Inflammatory macrophage (primary cell): Measurements from ENCODE around the gene OR51Q1.

Experiments
- DNase-seq, 2 donors: peaks; one replicate each; pipeline ENCODE4 v3.0.0-alpha.2; 2020 to 2022
- total RNA-seq, 18 experiments: gene quantifications; one replicate each; lab custom pipeline; 2026; ENCODE audit warnings: mixed read lengths in 6 of 18, inconsistent platforms in 2 of 18; lab: John Stamatoyannopoulos, UW

The OR51Q1 gene
- total RNA-seq: 0 to 0.07 (median 0) reads per million in 18 experiments

- DNase-seq: no peak
Observed at GRCh38 chr11:5421811-5422210, at the start of gene OR51Q1. Gene OR51Q1 (plus strand): TSS chr11:5422111. CDS start chr11:5422201, 90 bp downstream.

- DNase-seq: peak; percentile 49 to 66
Observed at GRCh38 chr11:5380740-5381342, 41.1 kb upstream of the OR51Q1 start.

GRCh38 chr11:5383576-5383975, 38.3 kb upstream of the OR51Q1 start, which contains the start of gene OR51M1:
Gene OR51M1 (plus strand): TSS chr11:5383812. CDS start chr11:5389399, 5,587 bp downstream.
- DNase-seq: no peak

GRCh38 chr11:5384335-5384734, 37.6 kb upstream of the OR51Q1 start:
- DNase-seq: no peak

- DNase-seq: no peak
Observed at GRCh38 chr11:5390210-5390609, 31.7 kb upstream of the OR51Q1 start.

- no peak for DNase-seq
Observed at GRCh38 chr11:5394091-5394490, 27.8 kb upstream of the OR51Q1 start.

- no peak for DNase-seq
Observed at GRCh38 chr11:5398936-5399335, 23.0 kb upstream of the OR51Q1 start.

- no peak for DNase-seq
Observed at GRCh38 chr11:5405173-5405572, 16.7 kb upstream of the OR51Q1 start.

- no peak for DNase-seq
Observed at GRCh38 chr11:5420993-5421392, 918 bp upstream of the OR51Q1 start.

- no peak for DNase-seq
Observed at GRCh38 chr11:5423131-5423530, 1.2 kb downstream of the OR51Q1 start.

- no peak for DNase-seq
Observed at GRCh38 chr11:5441414-5441813, 19.5 kb downstream of the OR51Q1 start, which contains the start of gene OR51I1. Gene OR51I1 (minus strand): TSS chr11:5441514. CDS start chr11:5441514, 0 bp downstream.

- DNase-seq: no peak
Observed at GRCh38 chr11:5443835-5444393, 22.0 kb downstream of the OR51Q1 start.

GRCh38 chr11:5449023-5449422, 27.1 kb downstream of the OR51Q1 start, which contains the start of gene OR51I2:
Gene OR51I2 (plus strand): TSS chr11:5449323. CDS start chr11:5453489, 4,166 bp downstream.
- DNase-seq: no peak

- DNase-seq: no peak
Observed at GRCh38 chr11:5449432-5449831, 27.5 kb downstream of the OR51Q1 start.

- no peak for DNase-seq
Observed at GRCh38 chr11:5460983-5461621, 39.2 kb downstream of the OR51Q1 start.

GRCh38 chr11:5467527-5467926, 45.6 kb downstream of the OR51Q1 start:
- DNase-seq: no peak
